Activated CD8-positive, alpha-beta memory T cell treated with anti-CD3 and anti-CD28 coated beads for 36 hours (primary cell): ENCODE results near the gene OR2K2. TPM values are rescaled to one million over a fixed set of nuclear protein-coding genes. Genes with fewer than 3 reads are reported as not detected.
"Not testable (repeated sequence)": the region's sequence is repeated elsewhere in the genome, so short reads cannot be mapped to it uniquely, and the experiment has no call there.

Experiments used
- CTCF ChIA-PET: fragments of 350-600 bp; sonication (Branson Sonifier 250); formaldehyde crosslinking; loops from one replicate; lab custom pipeline; 2021; ENCODE audit warnings: antibody characterized with exemption; lab: Charles Lee
- POLR2A ChIA-PET: fragments of 350-600 bp; sonication (Branson Sonifier 250); formaldehyde crosslinking; loops from one replicate; lab custom pipeline; 2021; ENCODE audit warnings: antibody characterized with exemption; lab: Charles Lee
- total RNA-seq, 2 experiments: library from RNA; stranded (reverse); gene quantifications; one replicate each; pipeline ENCODE4 v1.2.3, GENCODE V29; 2021

The OR2K2 gene
- total RNA-seq = not detected

GRCh38 chr9:111330124-111330523, at the start of gene OR2K2:
OR2K2 (minus strand) TSS chr9:111330224; CDS start chr9:111328433, 1,791 bp downstream.
- ChIA-PET CTCF (no interaction called here), POLR2A (no interaction called here)

- POLR2A ChIA-PET = no interaction called here
- CTCF ChIA-PET = no interaction called here
Observed at GRCh38 chr9:111375817-111376564, 46.0 kb upstream of the OR2K2 start.

GRCh38 chr9:111375062-111375461, 45.0 kb upstream of the OR2K2 start:
- POLR2A ChIA-PET = no interaction called here
- CTCF ChIA-PET = no interaction called here

- CTCF ChIA-PET = no interaction called here
- POLR2A ChIA-PET = no interaction called here
Observed at GRCh38 chr9:111372297-111372696, 42.3 kb upstream of the OR2K2 start.

GRCh38 chr9:111366978-111367377, 37.0 kb upstream of the OR2K2 start:
- ChIA-PET CTCF (no interaction called here), POLR2A (no interaction called here)

GRCh38 chr9:111362526-111362925, 32.5 kb upstream of the OR2K2 start:
- CTCF ChIA-PET = no interaction called here
- POLR2A ChIA-PET = no interaction called here

GRCh38 chr9:111360881-111361280, 30.9 kb upstream of the OR2K2 start:
- POLR2A ChIA-PET = no interaction called here
- CTCF ChIA-PET = no interaction called here

GRCh38 chr9:111356481-111357244, 26.6 kb upstream of the OR2K2 start:
- ChIA-PET CTCF (no interaction called here), POLR2A (no interaction called here)

GRCh38 chr9:111352545-111352944, 22.5 kb upstream of the OR2K2 start:
- POLR2A ChIA-PET = no interaction called here
- CTCF ChIA-PET = no interaction called here

GRCh38 chr9:111350556-111350955, 20.5 kb upstream of the OR2K2 start:
- CTCF ChIA-PET = no interaction called here
- POLR2A ChIA-PET = no interaction called here

GRCh38 chr9:111349766-111350165, 19.7 kb upstream of the OR2K2 start:
- ChIA-PET POLR2A (no interaction called here), CTCF (interaction anchor here (0.7 kb wide), 1 partner anchor 1216 kb away, joined by 3 read pairs; no protein-coding TSS in a partner anchor)

- ChIA-PET CTCF (interaction anchor here (0.7 kb wide), 1 partner anchor 1216 kb away, joined by 3 read pairs; no protein-coding TSS in a partner anchor), POLR2A (no interaction called here)
Observed at GRCh38 chr9:111348821-111349271, 18.8 kb upstream of the OR2K2 start.

- CTCF ChIA-PET, POLR2A ChIA-PET: not testable (repeated sequence)
Observed at GRCh38 chr9:111334318-111334863, 4.4 kb upstream of the OR2K2 start.

- POLR2A ChIA-PET = no interaction called here
- CTCF ChIA-PET = no interaction called here
Observed at GRCh38 chr9:111320631-111321030, 9.4 kb downstream of the OR2K2 start.

GRCh38 chr9:111316796-111317195, 13.2 kb downstream of the OR2K2 start:
- CTCF ChIA-PET = no interaction called here
- POLR2A ChIA-PET = no interaction called here

GRCh38 chr9:111305914-111306313, 24.1 kb downstream of the OR2K2 start:
- ChIA-PET CTCF (no interaction called here), POLR2A (no interaction called here)

- POLR2A ChIA-PET = not testable (repeated sequence)
Observed at GRCh38 chr9:111304000-111304399, 26.0 kb downstream of the OR2K2 start.

GRCh38 chr9:111301195-111301594, 28.8 kb downstream of the OR2K2 start:
- POLR2A ChIA-PET = no interaction called here
- CTCF ChIA-PET = no interaction called here

More at GRCh38 chr9:111304000-111304399, 26.0 kb downstream of the OR2K2 start:
- CTCF ChIA-PET = not testable (repeated sequence)

- POLR2A ChIA-PET = no interaction called here
- CTCF ChIA-PET = no interaction called here
Observed at GRCh38 chr9:111300140-111300735, 29.8 kb downstream of the OR2K2 start.

GRCh38 chr9:111299599-111299966, 30.4 kb downstream of the OR2K2 start:
- CTCF ChIA-PET, POLR2A ChIA-PET: not testable (repeated sequence)
